Neuronal stem cell (in vitro differentiated cells): Measurements from ENCODE around the gene SIGLEC14.

Source experiments
- DNase-seq: peaks from one replicate; pipeline ENCODE4 v3.0.0-alpha.2; 2013; ENCODE audit warnings: low spot score
- H2AFZ ChIP-seq: one replicate; pipeline ENCODE4 v1.6.1; 2013; ENCODE audit warnings: mild to moderate bottlenecking, low read length, inconsistent platforms
- H2AK5ac ChIP-seq: 2 replicates; pipeline ENCODE4 v1.6.1; 2013; ENCODE audit warnings: low read depth, mild to moderate bottlenecking, inconsistent platforms, low read length, moderate library complexity, mixed read lengths
- H2BK120ac ChIP-seq: 2 replicates; pipeline ENCODE4 v1.6.1; 2013; ENCODE audit warnings: low read depth, mild to moderate bottlenecking, inconsistent platforms, low read length, moderate library complexity, mixed read lengths
- H2BK12ac ChIP-seq: one replicate; pipeline ENCODE4 v1.6.1; 2013; ENCODE audit warnings: low read length, inconsistent platforms
- H2BK15ac ChIP-seq: 2 replicates; pipeline ENCODE4 v1.6.1; 2013; ENCODE audit warnings: mild to moderate bottlenecking, low read length, inconsistent platforms, mixed read lengths
- H2BK5ac ChIP-seq: one replicate; pipeline ENCODE4 v1.6.1; 2013; ENCODE audit warnings: inconsistent platforms, mild to moderate bottlenecking, low read length, moderate library complexity
- H3K14ac ChIP-seq: one replicate; pipeline ENCODE4 v1.6.1; 2013; ENCODE audit warnings: low read length, inconsistent platforms
- H3K18ac ChIP-seq: 2 replicates; pipeline ENCODE4 v1.6.1; 2013; ENCODE audit warnings: low read length, inconsistent platforms
- H3K23ac ChIP-seq: 2 replicates; pipeline ENCODE4 v1.6.1; 2013; ENCODE audit warnings: low read depth, mild to moderate bottlenecking, mixed read lengths, low read length, inconsistent platforms; ENCODE audit not compliant: poor library complexity
- H3K27ac ChIP-seq: replicated peaks from 3 replicates; pipeline ENCODE4 v1.5.1; 2013; ENCODE audit warnings: low read length, inconsistent platforms
- H3K27me3 ChIP-seq, 3 experiments: 2 replicates each; pipeline ENCODE4 v1.6.1; 2013; ENCODE audit warnings: low read length in 3 of 3, mild to moderate bottlenecking in 2 of 3, inconsistent platforms in 1 of 3, low read depth in 1 of 3, mixed read lengths in 1 of 3, moderate library complexity in 1 of 3; ENCODE audit not compliant: control insufficient read depth in 3 of 3, insufficient read depth in 3 of 3
- H3K36me3 ChIP-seq, 2 donors: replicated peaks in 1 of 2; 2 replicates each; pipeline ENCODE4 v1.6.1; 2013; ENCODE audit warnings: low read length in 2 of 2; ENCODE audit not compliant: control insufficient read depth in 2 of 2, insufficient read depth in 2 of 2
- H3K4ac ChIP-seq: 2 replicates; pipeline ENCODE4 v1.6.1; 2013; ENCODE audit warnings: inconsistent platforms, mild to moderate bottlenecking, low read length, moderate library complexity
- H3K4me1 ChIP-seq, 2 donors: 1 replicate in 1 of 2; 2 replicates in 1 of 2; pipeline ENCODE4 v1.6.1; 2013; ENCODE audit warnings: low read length in 2 of 2, low read depth in 1 of 2; ENCODE audit not compliant: control insufficient read depth in 2 of 2, insufficient read depth in 1 of 2
- H3K4me2 ChIP-seq: one replicate; pipeline ENCODE4 v1.6.1; 2013; ENCODE audit warnings: mild to moderate bottlenecking, low read length, inconsistent platforms; ENCODE audit not compliant: insufficient read depth, poor library complexity, severe bottlenecking
- H3K4me3 ChIP-seq, 2 donors: 2 replicates each; pipeline ENCODE4 v1.5.1; 2013; ENCODE audit warnings: low read length in 2 of 2, mild to moderate bottlenecking in 2 of 2, inconsistent platforms in 1 of 2, moderate library complexity in 1 of 2
- H3K79me1 ChIP-seq: one replicate; pipeline ENCODE4 v1.6.1; 2013; ENCODE audit warnings: low read depth, mild to moderate bottlenecking, inconsistent platforms, low read length, moderate library complexity
- H3K9ac ChIP-seq: one replicate; pipeline ENCODE4 v1.6.1; 2013; ENCODE audit warnings: mild to moderate bottlenecking, low read depth, low read length, inconsistent platforms; ENCODE audit not compliant: poor library complexity
- H3K9me3 ChIP-seq, 2 donors: replicated peaks in 1 of 2; 2 replicates each; pipeline versions ENCODE3 to v1.6.1; 2013; ENCODE audit warnings: low read length in 2 of 2, mild to moderate bottlenecking in 2 of 2, inconsistent platforms in 1 of 2, low read depth in 1 of 2, mixed read lengths in 1 of 2, moderate library complexity in 1 of 2; ENCODE audit not compliant: control insufficient read depth in 2 of 2, insufficient read depth in 1 of 2
- H4K8ac ChIP-seq: one replicate; pipeline ENCODE4 v1.6.1; 2013; ENCODE audit warnings: low read depth, mild to moderate bottlenecking, inconsistent platforms, low read length, moderate library complexity
- H4K91ac ChIP-seq: one replicate; pipeline ENCODE4 v1.6.1; 2013; ENCODE audit warnings: low read length, low read depth, mild to moderate bottlenecking, inconsistent platforms; ENCODE audit not compliant: poor library complexity
- WGBS, 2 donors: extraction: QIAGEN DNeasy Blood & Tissue Kit; methylation state at CpG; one replicate each; pipeline ENCODE4 v1.1.7; 2013; ENCODE audit warnings: missing lambda C conversion rate in 2 of 2, mixed read lengths in 1 of 2; ENCODE audit not compliant: insufficient read length in 2 of 2, insufficient replicate concordance in 1 of 2; ENCODE audit errors: extremely low coverage in 2 of 2; 5-methylcytosine and 5-hydroxymethylcytosine counted together

Gene SIGLEC14

DNA sequence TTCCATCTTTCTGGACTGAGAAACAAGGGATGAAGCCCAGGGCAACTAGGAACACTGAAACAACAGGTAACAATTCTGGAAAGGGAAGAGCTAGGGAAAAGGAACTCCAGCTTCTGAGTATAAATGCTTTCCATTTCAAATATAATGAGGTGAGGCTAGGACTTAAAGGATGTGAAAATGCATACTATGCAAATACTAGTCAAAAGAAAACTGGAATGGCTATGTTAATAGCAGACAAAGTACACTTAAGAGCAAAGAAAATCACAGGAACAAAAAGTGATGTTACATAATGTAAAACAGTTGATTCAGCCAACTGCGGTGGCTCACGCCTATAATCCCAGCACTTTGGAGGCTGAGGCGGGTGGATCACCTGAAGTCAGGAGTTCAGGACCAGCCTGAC lies 6.2 kb downstream of the SIGLEC14 start:
- Histone ChIP-seq H4K91ac (no peak overlapping the region), H2AK5ac (no peak overlapping the region), H3K79me1 (peaks cover 2% of the 10 kb centered on the region), H3K36me3 (no peaks in the 10 kb centered on the region), H3K18ac (no peak overlapping the region), H4K8ac (no peak overlapping the region), H3K27me3 (peaks cover 0 to 10% (median 0%) of the 10 kb centered on the region in 3 experiments), H3K4me3 (no peak overlapping the region), H2BK12ac (no peak overlapping the region), H2BK120ac (no peak overlapping the region), H3K9ac (no peak overlapping the region), H2BK5ac (no peak overlapping the region), H3K4me2 (no peak overlapping the region), H3K27ac (no peak overlapping the region), H2AFZ (no peak overlapping the region), H3K4me1 (no peaks in the 10 kb centered on the region), H3K9me3 (peaks cover 5 to 30% of the 10 kb centered on the region in 2 donors), H3K4ac (no peak overlapping the region), H3K14ac (no peak overlapping the region), H2BK15ac (no peak overlapping the region), H3K23ac (no peak overlapping the region)
- no CpG with 5 or more reads among the region's 3 CpGs for WGBS, 2 donors
- DNase-seq = no peak

DNA sequence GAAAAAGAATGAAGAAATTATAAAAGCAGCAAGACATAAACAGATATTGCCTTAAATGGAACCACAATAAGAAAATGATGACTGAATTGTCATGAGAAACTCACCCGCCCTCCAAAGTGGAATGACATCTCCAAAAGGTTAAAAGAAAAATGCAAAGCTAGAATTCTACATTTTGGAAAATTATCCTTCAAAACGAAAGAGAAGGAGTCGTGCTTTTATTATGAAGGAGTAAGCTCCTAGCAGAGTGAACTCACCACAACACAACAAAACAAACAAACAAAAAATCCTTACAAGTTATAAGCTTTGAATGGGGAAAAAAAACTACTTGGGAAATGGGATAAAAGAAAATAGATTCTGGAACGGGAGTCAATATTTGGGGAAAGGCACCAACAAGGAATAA lies 6.7 kb downstream of the SIGLEC14 start:
- Histone ChIP-seq H2BK12ac (no peak overlapping the region), H3K4me1 (no peaks in the 10 kb centered on the region), H2AFZ (no peak overlapping the region), H2BK120ac (no peak overlapping the region), H3K36me3 (no peaks in the 10 kb centered on the region), H3K23ac (no peak overlapping the region), H3K79me1 (peaks cover 2% of the 10 kb centered on the region), H2BK5ac (no peak overlapping the region), H3K27me3 (peaks cover 0 to 5% (median 0%) of the 10 kb centered on the region in 3 experiments), H4K8ac (no peak overlapping the region), H2AK5ac (no peak overlapping the region), H3K9me3 (peaks cover 5 to 30% of the 10 kb centered on the region in 2 donors), H2BK15ac (no peak overlapping the region), H3K14ac (no peak overlapping the region), H3K18ac (no peak overlapping the region), H3K9ac (no peak overlapping the region), H3K4me2 (no peak overlapping the region), H3K4me3 (no peak overlapping the region), H3K4ac (no peak overlapping the region), H4K91ac (no peak overlapping the region), H3K27ac (no peak overlapping the region)
- DNase-seq = no peak
- WGBS, 2 donors = no CpG with 5 or more reads among the region's 4 CpGs

DNA sequence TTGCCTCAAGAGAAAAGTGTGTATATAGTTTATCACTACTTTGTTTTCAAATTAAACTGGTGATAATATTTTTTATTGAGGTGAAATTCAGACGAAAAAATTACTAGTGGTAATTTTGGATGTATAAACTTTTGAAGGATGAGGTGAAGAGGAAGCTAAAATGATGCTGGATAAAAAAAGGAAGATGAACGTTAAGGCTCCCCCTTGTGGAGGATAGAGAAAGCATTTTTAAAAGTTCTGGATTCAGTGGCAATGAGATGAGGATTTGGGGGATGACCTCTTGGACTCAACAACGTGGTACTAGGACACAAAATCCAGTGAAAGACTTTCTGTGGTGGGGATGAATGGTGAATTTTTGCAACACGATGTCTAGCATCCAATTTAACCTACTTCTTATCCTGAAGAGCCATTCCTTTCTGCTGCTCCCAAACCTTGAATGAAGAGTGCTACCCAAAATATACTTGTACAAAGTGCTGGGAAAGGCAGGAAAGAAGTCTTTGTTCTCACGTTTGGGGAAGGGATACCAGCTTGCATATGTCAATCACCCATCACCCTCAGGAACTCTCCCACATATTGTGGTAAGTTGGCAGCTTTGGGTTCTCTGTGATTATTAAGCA lies 9.2 kb downstream of the SIGLEC14 start:
- H2AK5ac ChIP-seq = no peak overlapping the region
- H3K4me2 ChIP-seq = no peak overlapping the region
- no peaks in the 10 kb centered on the region for H3K27me3 ChIP-seq
- H3K4me3 ChIP-seq = no peak overlapping the region
- H4K91ac ChIP-seq = no peak overlapping the region
- H2BK120ac ChIP-seq = no peak overlapping the region
- no peak overlapping the region for H3K4ac ChIP-seq
- no peak overlapping the region for H3K18ac ChIP-seq
- DNase-seq = no peak
- no peaks in the 10 kb centered on the region for H3K4me1 ChIP-seq
- no peak overlapping the region for H3K27ac ChIP-seq
- H3K9ac ChIP-seq = no peak overlapping the region
- H3K36me3 ChIP-seq = no peaks in the 10 kb centered on the region
- H4K8ac ChIP-seq = no peak overlapping the region
- H3K79me1 ChIP-seq = no peaks in the 10 kb centered on the region
- H2BK5ac ChIP-seq = no peak overlapping the region
- H3K23ac ChIP-seq = no peak overlapping the region
- WGBS, 2 donors = no CpG with 5 or more reads among the region's 5 CpGs
- peaks cover 5 to 12% of the 10 kb centered on the region in 2 donors for H3K9me3 ChIP-seq
- no peak overlapping the region for H2BK15ac ChIP-seq
- no peak overlapping the region for H2BK12ac ChIP-seq
- no peak overlapping the region for H3K14ac ChIP-seq
- no peak overlapping the region for H2AFZ ChIP-seq

DNA sequence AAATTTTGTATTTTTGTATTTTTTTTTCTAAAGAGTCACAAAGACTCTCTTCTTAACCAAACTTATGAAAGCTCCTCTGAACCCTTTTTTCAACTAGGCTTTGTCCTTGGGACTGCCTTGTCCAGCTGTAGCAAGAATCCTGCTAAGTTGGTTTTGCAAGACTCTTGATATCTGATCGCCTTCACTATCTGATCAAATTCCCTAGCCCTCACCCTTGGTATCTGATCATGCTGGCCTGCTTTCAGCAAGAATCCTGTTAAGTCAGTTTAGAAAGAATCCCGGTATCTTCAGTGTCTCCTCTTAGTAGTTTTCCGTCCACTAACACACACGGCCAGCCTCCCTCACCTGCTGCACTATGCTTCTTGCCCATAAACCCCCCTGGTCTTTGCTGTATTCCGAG lies 14.5 kb downstream of the SIGLEC14 start:
- H3K36me3 ChIP-seq = no peaks in the 10 kb centered on the region
- H3K27ac ChIP-seq = no peak overlapping the region
- H3K79me1 ChIP-seq = no peaks in the 10 kb centered on the region
- H3K4me3 ChIP-seq = no peak overlapping the region
- H3K14ac ChIP-seq = no peak overlapping the region
- no peak overlapping the region for H2BK15ac ChIP-seq
- H3K4ac ChIP-seq = no peak overlapping the region
- peaks cover 3 to 30% of the 10 kb centered on the region in 2 donors for H3K9me3 ChIP-seq
- H3K4me1 ChIP-seq = no peaks in the 10 kb centered on the region
- H3K23ac ChIP-seq = no peak overlapping the region
- H2AK5ac ChIP-seq = no peak overlapping the region
- H3K18ac ChIP-seq = no peak overlapping the region
- no peak overlapping the region for H4K91ac ChIP-seq
- no peak overlapping the region for H3K4me2 ChIP-seq
- no peak overlapping the region for H4K8ac ChIP-seq
- peaks cover 0 to 21% (median 2%) of the 10 kb centered on the region in 3 experiments for H3K27me3 ChIP-seq
- DNase-seq = no peak
- no peak overlapping the region for H2BK120ac ChIP-seq
- no peak overlapping the region for H2BK12ac ChIP-seq
- no peak overlapping the region for H2AFZ ChIP-seq
- no CpG with 5 or more reads among the region's 5 CpGs for WGBS, 2 donors
- H2BK5ac ChIP-seq = no peak overlapping the region
- H3K9ac ChIP-seq = no peak overlapping the region
